ENCODE measurements around the gene ZNF195. TPM values are rescaled to one million over a fixed set of nuclear protein-coding genes. Genes with fewer than 3 reads are reported as not detected.

ZNF195 gene
- total RNA-seq, 4 donors from 2014 or later: 36.1 to 94.1 (median 40.6) TPM

DNA sequence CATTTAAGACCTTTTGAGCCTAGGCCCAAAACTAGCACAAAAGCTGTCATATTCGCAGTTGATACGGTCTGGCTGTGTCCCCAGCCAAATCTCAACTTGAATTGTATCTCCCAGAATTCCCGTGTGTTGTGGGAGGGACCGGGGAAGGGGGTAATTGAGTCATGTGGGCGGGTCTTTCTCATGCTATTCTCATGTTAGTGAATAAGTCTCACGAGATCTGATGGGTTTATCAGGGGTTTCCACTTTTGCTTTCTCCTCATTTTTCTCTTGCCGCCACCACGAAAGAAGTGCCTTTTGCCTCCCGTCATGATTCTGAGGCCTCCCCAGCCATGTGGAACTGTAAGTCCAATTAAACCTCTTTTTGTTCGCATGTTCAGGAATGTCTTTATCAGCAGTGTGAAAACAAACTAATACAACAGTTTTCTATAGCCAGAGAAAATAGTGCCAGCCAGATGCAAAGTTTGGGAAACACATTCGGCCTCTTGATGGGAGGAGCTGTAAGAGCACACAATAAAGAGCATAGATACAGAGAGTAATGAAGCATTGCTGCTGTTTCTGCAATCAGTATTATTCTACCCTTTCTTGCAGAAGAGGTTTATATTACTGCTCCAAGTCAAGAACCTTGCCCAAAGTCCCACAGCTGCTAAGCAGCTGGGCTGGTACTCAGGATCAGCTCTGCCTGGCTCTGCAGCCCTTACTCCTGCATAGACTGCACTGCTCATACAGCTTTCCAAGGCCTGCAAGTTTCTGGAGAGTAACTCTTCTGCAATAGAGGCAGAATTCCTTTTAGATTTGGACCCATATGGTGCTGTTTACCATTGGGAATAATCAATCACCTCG is 2.0 kb upstream of the ZNF195 start:
- no peak for DNase-seq
- H3K4me1 ChIP-seq: peaks cover 0 to 12% (median 0%) of the 10 kb centered on the region in 4 donors
- H3K27ac ChIP-seq: no peak overlapping the region
- H3K9me3 ChIP-seq: no peaks in the 10 kb centered on the region
- peak overlapping the region in 1 of 4 donors; percentile 2 for H3K4me3 ChIP-seq
- TF ChIP-seq, protein P1, sequence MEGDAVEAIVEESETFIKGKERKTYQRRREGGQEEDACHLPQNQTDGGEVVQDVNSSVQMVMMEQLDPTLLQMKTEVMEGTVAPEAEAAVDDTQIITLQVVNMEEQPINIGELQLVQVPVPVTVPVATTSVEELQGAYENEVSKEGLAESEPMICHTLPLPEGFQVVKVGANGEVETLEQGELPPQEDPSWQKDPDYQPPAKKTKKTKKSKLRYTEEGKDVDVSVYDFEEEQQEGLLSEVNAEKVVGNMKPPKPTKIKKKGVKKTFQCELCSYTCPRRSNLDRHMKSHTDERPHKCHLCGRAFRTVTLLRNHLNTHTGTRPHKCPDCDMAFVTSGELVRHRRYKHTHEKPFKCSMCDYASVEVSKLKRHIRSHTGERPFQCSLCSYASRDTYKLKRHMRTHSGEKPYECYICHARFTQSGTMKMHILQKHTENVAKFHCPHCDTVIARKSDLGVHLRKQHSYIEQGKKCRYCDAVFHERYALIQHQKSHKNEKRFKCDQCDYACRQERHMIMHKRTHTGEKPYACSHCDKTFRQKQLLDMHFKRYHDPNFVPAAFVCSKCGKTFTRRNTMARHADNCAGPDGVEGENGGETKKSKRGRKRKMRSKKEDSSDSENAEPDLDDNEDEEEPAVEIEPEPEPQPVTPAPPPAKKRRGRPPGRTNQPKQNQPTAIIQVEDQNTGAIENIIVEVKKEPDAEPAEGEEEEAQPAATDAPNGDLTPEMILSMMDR (IDR thresholded peaks at IDR 0.05): no peak
- no peak for TF ChIP-seq POLR2A (IDR thresholded peaks at IDR 0.05)
- H3K36me3 ChIP-seq: peaks cover 0 to 7% (median 0%) of the 10 kb centered on the region in 3 donors
- no peaks in the 10 kb centered on the region for H3K27me3 ChIP-seq

DNA sequence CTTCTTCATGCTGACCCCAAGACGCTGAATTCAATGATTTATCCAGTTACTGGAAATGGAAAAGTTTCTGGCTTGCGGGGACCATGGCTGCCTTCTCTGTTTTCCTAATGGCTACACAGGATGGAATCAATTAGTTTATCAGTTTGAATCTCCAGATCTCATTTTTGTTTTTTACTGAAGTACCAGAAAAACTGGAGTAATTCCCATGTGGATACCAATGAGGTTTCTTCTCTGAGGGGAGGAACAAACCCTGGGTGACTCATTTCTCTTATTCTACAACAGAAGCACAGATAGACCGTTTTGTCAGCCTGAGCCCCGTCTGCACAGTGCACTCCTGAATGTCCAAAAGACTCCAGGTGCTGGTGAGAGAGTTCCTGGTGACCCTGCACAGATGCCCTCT is 3.4 kb downstream of the ZNF195 start:
- TF ChIP-seq, protein P1 (IDR thresholded peaks at IDR 0.05): no peak
- TF ChIP-seq POLR2A (IDR thresholded peaks at IDR 0.05): no peak

DNA sequence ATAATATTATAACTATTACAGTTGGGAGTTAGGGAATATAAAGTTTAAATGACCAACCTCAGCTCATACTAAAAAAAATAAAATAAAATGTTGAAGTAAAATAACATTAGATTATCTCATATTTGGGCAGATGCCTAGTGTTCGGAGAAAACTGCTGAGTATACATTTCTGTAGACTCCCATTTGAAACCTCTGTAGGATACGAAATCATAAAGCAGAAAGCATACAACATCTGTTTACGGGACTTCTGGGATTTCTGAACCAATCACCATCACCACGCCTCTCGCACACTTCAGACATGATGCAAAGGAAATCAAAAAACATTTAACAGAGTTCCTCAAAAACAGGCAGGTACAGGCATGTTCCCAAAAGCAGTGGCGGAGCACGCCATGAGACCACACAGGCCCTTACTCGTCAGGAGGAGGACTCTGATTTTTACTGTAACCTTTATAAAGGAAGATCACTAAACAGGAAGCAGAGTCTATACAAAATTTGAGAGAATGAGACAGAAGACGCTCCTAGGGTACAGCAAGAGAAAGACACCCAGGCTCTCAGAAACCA is 8.6 kb downstream of the ZNF195 start:
- no peak overlapping the region for H3K4me3 ChIP-seq
- peaks cover 0 to 87% (median 0%) of the 10 kb centered on the region in 3 donors for H3K36me3 ChIP-seq
- no peaks in the 10 kb centered on the region for H3K4me1 ChIP-seq
- H3K27me3 ChIP-seq: no peaks in the 10 kb centered on the region
- no peak overlapping the region for H3K27ac ChIP-seq
- no peak for TF ChIP-seq POLR2A (IDR thresholded peaks at IDR 0.05)
- TF ChIP-seq, protein P1 (IDR thresholded peaks at IDR 0.05): no peak
- H3K9me3 ChIP-seq: peaks cover 0 to 9% (median 0%) of the 10 kb centered on the region in 4 donors
- no peak for DNase-seq

More for the DNA sequence above, 3.4 kb downstream of the ZNF195 start:
- H3K36me3 ChIP-seq: peaks cover 0 to 43% (median 0%) of the 10 kb centered on the region in 3 donors
- no peak for DNase-seq
- no peaks in the 10 kb centered on the region for H3K27me3 ChIP-seq
- H3K4me1 ChIP-seq: peaks cover 0 to 12% (median 0%) of the 10 kb centered on the region in 4 donors
- H3K4me3 ChIP-seq: no peak overlapping the region
- no peak overlapping the region for H3K27ac ChIP-seq
- peaks cover 0 to 4% (median 0%) of the 10 kb centered on the region in 4 donors for H3K9me3 ChIP-seq

DNA sequence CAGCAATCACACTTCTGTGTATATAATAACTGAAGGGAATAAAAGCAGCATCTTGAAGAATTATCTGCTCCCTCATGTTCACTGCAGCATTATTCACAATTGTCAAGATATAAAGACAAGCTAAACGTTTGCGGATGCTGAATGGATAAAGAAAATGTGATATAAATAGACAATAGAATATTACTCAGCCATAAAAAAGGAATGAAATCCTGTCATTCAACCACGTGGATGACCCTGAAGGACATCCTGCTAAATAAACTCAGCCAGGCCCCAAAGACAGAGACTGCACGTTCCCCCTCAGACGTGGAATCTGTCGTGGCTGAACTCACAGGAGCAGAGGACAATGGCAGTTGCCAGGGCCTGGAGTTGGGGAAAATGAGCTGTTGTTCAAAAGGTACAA is 9.6 kb downstream of the ZNF195 start:
- Histone ChIP-seq H3K9me3 (peaks cover 0 to 11% (median 0%) of the 10 kb centered on the region in 4 donors), H3K4me1 (no peaks in the 10 kb centered on the region), H3K27me3 (no peaks in the 10 kb centered on the region), H3K4me3 (no peak overlapping the region), H3K27ac (no peak overlapping the region), H3K36me3 (peaks cover 0 to 92% (median 0%) of the 10 kb centered on the region in 3 donors)
- DNase-seq: no peak
- TF ChIP-seq, protein P1 (IDR thresholded peaks at IDR 0.05): no peak
- no peak for TF ChIP-seq POLR2A (IDR thresholded peaks at IDR 0.05)

DNA sequence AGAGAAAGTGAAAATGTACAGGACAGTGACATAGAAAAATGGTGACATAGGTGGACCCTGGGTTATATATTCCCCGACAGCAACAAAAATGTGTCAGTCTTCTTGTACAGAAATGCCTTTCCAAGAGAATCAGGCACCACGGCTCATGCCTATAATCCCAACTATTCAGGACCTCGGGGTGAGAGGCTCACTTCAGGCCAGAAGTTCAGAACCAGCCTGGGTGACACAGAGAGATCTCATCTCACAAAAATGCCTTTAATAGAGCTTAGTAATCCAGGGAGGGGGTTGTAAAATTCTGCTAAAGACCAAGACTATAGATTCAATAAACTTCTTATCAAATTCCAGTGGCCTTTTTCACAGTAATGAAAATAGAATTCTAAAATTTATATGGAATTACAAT is 10.7 kb downstream of the ZNF195 start:
- H3K27ac ChIP-seq: no peak overlapping the region
- no peaks in the 10 kb centered on the region for H3K4me1 ChIP-seq
- peaks cover 0 to 19% (median 2%) of the 10 kb centered on the region in 4 donors for H3K9me3 ChIP-seq
- H3K4me3 ChIP-seq: no peak overlapping the region
- TF ChIP-seq POLR2A (IDR thresholded peaks at IDR 0.05): no peak
- TF ChIP-seq, protein P1 (IDR thresholded peaks at IDR 0.05): no peak
- peaks cover 0 to 99% (median 0%) of the 10 kb centered on the region in 3 donors for H3K36me3 ChIP-seq
- H3K27me3 ChIP-seq: no peaks in the 10 kb centered on the region
- no peak for DNase-seq

Data from Peyer's patch (tissue), 4 donors.